Stimulated activated naive CD4-positive, alpha-beta T cell treated with Interleukin-2 at 50 U/mL for 16 hours (primary cell): Measurements from ENCODE around the gene ITPR1.

Experiments used
- DNase-seq: peaks from one replicate; lab custom pipeline; 2025; lab: John Stamatoyannopoulos, UW

Gene ITPR1

DNA sequence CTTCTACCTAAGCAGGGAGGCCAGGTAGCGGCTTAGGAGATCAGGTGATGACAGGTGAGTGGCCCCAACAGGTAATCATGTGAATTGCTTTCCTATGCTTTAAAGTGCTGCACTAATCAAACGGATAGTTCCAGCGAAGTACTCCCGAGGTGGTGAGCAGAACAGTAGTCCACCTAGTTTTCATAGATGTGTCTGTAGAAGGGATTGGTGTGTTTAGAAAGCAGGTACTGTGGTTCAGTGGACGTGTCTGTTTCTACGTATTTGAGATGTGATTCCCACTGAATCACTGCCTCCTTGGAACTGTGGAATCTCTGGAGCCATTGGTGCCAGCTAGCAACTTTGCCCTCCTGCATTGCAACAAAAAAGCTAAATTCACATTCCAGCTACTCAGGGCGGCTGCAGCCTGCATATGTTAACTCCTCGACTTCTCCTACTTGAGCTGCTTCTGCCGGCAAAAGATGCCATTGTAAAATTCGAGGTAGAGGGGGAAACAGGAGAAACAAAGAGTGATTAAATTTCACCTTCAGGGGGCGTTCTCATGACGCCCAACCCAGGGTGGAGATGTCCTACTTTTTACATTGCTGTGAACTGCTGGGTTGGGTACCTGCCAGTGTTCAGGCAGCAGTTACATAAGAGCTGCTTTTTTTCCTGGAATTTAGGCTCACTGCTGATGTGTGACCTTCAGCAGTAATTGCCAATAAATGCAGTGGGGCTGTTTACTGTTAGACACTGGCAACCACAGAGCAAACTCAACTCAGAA is 227.3 kb downstream of the ITPR1 start:
- no peak for DNase-seq

DNA sequence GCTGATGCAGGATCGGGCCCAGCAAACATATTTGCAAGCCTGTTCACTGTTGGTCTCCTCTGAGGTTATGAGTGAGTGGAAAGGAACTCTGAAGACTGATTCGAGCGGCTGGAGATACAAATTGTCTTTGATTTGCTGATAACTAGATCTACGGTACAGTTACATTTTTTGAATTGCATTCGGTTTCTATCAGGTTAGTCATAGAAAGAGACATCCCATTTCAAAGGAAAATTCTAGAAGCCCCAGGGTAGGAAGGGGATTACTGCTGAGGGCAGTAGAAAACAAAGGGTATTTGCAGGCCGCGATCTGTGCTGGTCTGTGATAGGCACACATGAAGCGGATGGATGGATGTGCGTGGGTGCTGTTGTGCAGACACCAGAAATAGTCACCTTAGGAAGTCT is 228.4 kb downstream of the ITPR1 start:
- no peak for DNase-seq

DNA sequence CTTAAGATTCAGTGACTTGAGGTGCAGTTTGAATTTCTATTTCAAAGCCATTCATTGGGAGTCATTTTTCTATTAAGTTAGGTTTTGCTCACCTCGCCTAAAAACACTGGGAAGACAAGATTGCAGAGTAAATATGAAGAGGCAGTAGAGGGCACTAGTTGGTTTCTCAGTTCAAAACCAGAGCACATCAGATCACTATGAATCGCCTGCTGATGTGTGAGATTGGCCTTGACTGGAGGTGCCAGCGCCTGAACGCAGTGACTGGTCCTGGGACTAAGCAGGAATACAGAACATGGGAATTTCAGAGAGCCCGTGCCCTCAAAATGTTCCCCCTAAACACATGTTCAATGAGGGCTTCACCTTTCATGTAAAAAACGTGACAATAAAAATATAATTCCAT is 229.0 kb downstream of the ITPR1 start:
- no peak for DNase-seq

DNA sequence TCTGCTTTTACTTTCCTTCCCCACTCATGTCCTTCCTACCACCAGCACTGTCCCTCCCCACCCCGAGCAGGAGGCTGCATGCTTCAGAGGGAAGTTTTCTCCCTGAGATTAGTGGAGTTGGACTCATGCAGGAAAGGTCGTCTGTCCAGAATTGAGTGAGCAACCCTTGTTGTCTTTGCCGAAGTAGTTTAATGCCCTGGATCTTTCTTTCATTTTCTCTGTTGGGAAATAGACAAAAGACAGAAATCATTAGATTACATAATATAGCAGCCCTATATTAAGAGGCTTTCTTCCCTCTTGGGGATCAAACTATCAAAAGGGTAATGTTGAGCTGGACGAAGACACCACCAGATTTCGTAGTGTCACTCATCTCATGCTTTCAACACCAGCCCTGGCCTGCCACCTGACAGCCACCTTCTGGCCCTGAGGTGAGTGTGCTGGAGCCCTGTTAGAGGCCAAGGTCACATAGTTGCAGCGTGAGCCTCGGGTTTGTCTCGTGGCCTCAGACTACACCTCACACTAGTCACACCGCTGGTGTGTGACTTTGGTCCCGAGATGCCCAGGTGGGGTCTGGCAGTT is 231.0 kb downstream of the ITPR1 start:
- DNase-seq, result no peak

DNA sequence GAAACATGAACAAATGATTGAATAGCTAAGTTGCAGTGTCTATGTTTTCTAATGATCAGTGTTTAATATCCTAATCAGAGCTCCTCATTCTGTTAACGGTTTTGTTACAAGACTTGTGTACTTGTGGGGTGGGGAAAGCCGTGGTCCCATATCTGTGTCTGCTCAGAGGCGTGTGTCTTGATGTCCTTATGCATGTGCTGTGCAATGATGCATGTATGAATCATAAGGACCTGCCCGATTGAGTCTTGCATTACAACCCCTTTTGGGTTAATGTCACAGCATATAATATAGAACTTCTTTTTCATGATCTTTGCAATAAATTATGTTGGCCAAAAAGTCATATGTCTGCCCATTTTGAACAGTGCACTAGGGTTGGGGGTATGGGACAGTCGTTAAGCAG is 233.4 kb downstream of the ITPR1 start:
- no peak for DNase-seq

DNA sequence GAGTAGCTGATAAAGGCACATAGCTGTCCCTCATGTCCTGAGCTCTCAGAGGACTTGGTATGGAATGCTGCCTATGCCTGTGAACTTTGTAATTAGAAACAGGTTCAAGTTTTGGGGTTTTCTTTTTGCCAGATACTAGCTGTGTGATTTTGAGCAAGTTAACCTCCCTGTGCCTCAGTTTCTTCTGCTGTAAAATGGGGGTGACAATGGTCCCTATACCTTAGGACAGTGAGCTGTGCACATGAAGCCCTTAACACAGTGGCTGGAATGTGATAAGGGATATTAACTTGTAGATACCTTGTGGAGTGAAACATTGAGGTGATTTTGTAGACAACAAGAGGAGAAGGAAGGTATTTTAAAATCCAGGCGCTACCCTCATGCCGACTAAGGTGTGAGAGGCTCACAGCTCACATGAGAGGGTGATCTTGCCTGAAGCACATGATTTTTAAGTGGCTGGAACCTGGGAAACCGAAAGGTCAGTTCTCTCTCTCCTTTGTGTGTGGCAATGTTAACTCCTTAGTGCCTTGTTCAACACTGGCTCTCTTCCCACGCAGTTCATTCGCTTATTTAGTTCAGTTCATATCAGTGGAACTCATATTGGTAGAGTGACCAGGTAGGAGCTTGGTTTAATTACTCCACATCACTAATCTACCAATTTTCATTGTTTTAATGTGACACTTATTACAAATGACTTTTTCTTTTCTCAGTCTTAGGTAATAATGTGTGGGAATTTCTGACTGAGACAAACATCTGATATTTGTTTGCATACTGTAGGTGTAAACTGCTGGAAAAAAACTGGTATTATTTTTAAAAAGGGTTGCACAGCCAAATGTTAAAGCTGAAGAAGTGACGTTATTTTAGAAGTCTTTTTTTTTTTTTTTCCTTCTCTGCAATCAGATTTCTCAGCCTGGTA is 236.2 kb downstream of the ITPR1 start:
- DNase-seq, result no peak

DNA sequence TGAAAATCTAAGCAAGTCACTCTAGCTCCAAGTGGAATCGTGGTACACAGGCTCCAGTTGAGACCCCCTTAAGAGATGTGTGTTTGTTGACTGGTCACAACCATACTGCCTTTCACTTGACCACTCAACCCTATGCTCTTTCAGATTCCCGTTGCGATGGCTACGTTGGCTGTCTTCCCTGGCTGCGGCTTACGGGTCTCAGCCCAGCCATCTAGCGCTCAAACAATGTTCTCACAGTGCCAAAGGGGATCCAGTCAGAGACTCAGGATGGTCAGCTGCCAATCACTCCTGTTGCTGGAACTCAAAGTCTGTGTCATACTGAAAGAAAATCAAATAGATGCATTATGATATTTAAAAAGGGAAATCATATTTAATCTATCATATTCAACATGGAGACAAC is 237.6 kb downstream of the ITPR1 start:
- no peak for DNase-seq

DNA sequence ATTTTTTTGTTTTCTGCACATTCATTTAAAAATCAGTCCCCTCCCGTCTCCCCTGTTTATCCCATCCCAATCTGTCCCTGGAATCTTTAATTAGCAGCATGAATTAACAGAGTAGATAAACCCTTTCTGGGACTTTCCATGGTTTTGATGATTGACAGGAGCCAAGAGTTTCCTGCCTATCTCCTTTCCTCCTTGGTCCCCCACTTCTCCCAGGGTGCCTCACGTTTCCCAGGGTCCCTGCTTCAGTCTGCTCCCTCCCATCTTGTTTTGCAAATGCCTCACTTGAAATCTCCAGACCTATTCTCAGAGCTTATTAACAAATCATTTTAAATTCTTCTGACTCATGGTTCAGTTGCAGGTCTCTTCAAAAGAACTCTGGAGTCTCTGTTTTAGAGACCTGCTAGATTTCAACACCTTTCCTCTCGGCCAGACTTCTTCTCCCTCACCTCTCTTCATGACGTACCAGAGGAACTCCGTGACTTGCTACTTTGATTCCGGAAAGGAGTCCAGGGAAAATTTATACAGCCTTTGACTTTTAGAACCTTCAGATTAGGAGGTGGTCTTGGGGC is 238.5 kb downstream of the ITPR1 start:
- no peak for DNase-seq

DNA sequence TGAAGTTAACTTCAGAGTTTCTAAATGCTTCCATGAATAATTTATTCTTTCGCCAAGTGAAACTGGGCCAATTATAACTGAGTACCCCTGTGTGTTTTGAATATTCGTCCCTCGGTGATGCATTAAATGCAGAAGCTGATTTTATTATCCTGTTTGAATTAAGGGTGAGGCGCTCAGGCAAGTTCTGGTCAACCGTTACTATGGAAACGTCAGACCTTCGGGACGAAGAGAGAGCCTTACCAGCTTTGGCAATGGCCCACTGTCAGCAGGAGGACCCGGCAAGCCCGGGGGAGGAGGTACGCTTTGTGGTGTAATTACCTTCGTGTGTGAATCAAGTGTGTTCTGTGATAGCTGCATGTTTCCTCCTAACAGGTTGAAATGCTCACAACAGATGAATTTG is 239.8 kb downstream of the ITPR1 start:
- DNase-seq, result no peak

DNA sequence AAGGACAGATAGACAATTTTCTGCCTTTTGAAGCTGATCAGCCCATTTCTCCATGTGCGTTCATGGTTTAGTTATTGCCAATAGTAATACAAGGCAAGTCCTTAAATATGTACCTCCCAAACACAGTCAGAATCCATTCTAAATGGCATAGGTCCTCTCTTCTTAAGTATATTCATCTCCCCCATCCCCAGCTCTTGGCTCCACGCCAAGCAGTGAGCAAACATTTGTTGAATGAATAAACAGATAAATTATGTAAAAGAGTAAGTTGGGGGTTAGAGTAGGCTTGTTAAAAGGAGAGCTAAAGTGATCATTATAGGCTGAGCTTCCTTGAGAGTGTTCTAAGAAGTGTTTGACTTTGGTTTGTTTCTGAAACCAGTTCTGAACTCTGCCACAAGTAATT is 241.3 kb downstream of the ITPR1 start:
- DNase-seq, result no peak

DNA sequence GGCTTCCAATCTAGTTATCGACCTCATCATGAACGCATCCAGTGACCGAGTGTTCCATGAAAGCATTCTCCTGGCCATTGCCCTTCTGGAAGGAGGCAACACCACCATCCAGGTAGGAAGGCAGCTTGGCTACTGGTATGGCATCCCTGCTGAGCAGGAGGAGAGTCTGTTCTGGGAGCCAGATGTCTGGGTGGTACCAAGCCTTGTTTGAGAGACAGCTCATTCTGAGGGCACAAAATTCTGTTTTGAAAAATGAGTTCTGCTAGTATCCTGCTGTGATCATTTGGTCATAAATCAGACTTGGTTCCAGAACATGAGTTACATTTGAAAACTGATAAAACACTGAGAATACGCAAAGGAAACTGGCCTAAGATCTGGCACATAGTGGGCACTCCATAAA is 242.1 kb downstream of the ITPR1 start:
- DNase-seq, result no peak

DNA sequence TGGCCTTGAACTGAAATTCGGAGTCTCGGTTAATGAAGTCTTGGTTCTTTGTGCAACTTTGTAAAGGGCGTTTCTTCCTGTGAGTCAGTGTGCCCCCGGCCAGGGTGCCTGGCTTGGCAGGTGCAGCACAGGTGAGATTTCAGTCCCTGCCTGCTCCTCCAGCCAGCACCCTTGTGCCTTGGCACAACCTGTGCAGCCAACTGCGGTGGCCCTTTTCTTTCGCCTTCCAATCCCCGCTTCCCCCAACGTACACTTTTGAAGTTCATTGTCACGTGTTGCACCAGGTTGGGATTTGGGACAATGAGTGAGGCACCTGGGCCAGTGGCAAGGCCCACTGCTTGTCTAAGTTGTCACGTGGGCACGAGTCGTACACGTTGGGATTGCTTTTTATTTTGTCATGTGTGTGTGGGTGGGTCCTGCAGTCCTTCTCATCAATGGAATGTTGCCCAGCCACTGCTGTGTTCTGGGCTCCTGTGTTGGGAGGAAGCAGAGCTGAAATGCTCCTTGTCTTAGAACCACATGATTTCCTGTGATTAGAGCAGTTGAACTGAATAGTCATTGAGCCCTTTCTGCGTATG is 243.2 kb downstream of the ITPR1 start:
- no peak for DNase-seq

DNA sequence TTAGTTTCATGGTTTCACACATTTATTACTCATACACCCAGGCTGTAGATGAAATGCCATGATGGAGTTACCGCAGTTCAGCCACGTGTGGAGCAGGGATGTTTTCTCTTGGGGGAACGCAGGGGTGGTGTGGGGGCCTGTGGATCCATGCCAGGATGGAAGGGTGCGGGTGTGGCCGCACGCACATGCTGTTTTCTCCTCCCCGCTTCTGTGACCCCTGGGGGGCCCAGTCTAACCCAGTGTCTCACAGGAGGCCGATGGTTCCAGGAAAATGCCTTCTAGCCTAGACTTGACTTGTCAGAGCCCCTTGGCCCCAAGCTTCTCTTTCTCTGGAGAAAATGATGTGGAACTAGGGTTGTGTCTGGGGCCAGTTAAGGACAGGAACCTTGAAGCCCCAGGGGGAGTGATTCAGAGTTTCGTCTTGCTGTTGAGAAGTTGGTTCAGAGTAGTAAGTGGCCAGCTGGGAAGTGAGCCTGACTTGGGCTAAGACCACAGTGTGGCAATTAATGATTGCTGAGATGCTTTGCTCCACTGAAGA is 245.7 kb downstream of the ITPR1 start:
- DNase-seq, result no peak

DNA sequence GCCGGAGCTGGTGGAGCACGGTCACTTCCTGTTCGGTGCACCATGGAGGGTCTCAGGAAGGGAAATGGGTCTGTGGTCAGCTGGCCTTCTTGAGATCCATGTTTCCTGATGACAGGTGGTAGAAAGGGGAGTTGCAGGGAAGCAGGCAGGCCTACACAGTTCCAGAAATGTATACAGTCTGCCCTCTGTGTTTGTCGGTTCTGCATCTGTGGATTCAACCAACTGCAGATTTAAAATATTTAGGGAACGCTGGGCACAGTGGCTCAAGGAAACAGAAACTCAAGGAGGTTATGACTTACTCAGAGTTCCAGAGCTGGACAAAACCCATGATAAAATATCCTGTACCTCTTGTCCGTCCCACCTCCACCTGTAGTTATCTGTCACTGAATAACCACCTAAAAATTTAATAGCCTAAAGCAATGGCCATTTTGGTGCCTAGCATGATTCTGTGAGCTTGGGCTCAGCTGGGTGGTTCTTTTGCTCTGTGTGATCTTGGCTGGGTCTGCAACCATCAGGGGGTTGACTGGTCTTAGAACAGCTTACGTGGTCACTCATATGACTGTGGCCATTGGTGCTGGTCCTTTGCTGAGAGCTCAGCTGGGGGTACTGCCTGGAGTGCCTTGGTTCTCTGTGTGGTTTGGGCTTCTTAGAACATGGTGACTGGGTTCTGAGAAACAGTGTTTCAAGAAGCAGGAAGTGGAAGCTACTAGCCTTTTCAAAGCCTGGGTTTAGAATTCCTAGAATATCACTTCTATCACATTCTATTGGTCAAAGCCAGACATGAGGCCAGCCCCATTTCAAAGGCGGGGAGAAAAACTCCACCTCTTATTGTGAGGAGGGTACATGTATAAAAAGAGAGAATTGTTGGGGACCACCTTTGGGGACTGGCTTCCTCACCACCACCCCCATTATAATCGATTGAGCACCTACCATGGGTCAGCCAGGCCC is 246.4 kb downstream of the ITPR1 start:
- DNase-seq, result no peak

DNA sequence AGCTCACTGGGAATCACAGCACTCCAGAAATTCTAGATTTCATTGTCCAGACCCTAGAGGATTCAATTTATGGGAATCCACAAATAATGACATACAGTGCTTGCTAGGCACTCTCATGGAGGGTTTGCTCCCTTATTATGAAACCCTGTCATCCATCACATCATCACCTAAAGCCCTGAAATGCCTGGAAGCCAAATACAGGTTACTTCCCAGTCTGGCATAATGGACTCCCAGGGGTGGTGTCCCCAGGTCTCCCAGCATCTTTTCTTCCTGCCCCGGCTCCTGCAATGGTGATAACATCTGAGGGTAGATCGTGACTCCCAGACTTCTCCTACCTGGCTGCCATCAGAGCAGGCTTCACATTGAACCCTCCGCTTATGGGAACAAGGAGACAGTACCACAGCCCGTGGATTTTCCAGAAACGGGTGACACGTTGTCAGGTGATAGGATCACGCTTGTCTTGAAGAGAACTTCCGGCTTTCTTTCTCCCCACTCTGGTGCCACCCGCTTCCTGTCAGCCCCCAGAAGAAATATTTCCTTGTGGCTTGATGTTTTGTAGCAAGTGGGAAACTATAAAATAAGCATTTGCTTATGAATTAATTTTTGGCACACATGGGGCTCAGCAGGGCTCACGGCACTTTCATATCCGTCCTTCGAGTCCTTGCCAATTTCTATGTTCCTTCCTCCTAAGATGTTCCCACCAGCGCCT is 247.4 kb downstream of the ITPR1 start:
- DNase-seq, result no peak

DNA sequence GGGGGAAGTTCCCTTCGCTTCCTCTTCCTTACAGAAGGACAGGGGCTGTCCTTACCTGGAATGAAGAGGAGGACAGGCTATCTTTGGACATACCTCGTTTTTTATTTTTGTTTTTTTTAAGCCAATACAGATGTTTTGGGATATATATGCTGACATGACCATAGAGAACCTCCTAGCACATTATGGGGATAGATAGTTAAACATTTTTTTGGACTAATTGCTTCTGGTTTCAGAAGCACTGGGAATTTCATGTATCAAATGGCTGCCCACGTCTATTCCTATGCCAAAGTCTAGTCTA is 247.9 kb downstream of the ITPR1 start:
- DNase-seq, result no peak

DNA sequence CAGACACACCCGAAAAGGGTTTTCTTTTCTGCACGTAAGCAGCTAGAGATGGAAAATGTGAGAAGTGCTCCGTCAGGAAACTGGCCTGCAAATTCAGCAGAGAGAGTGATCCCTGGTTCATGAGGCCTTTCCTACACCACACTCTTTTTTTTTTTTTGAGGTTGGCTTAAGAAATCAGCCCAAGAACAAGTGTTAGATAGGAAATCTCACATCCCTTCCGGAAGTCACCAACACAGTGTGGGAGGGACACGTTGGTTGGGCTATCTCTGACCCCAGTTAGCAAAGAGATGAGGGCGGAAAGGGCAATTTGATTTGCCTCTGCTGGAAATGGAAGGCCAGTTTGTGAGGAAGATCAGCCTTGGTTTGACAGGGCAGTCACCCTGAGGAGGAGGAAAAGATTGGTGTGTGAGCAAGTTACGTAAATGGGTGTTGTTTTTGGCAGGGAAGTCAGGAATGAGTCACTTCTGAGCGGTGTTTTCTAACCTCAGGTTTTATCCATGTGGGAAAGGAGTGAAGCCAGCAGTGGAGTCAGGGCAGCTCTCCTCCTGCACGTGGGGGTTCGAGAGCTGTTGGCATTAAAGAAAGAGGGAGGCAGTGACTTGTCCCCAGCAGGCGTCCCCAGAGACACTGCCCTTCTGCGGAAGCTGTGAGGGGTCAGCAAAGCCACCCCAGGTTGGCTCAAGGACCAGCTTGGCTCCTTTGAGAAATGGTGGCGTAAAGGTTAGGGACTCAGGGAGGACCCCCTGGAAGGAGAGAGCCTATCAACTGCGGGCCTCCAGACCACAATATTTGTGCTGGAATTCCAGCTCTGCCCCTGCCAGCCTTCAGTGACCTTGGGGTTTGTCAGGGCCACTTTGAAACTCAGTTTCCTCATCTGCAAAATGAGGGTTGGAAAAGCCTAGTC is 248.5 kb downstream of the ITPR1 start:
- no peak for DNase-seq

DNA sequence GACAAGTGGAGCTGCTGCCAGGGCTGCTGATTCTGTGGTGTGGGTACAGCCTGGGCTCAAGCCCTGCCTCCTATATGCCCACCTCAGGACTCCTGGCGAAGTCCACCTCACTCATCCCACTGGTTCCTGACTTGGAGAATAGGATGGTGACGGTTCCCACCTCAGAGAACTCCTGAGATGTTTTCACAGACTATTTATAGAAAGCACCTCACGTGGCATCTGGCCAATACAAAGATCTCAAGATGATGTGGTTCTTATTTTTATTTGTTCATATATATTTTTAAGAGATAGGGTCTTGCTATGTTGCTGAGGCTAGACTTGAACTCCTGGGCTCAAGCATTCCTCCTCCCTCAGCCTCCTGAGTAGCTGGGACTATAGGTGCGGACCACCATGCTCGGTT is 249.2 kb downstream of the ITPR1 start:
- DNase-seq, result no peak

DNA sequence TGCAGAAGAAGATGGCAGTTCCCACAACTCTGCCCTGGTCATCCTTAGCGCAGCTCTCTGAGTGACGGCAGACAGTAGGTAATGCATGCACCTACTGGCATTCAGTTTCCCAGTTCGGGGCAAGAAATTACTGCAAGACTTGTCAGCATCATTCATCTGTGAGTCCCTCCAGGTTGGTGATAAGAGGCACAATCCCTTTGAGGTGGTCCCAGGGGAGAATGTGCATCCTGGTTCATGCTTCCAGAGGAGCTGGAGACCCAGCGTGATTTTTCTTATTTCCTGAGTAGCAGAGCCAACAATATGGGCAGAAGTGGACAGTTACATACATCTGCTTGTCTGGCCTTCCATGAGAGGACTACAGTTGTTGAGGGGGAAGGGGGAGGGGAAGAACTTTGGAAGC is 250.2 kb downstream of the ITPR1 start:
- no peak for DNase-seq
